ENCODE measurements around the gene UPK3A.

Gene UPK3A

GRCh38 chr22:45318558-45319323 is 34.0 kb downstream of the UPK3A start:
- DNase-seq (ENCODE audit: low read depth) = no peak
- peak overlapping the region; percentile 26 for H3K4me3 ChIP-seq (ENCODE audit: low read length)
- no peak for TF ChIP-seq CTCF (conservative IDR thresholded peaks at IDR 0.05; ENCODE audit: low read depth, low read length)

- no peak for TF ChIP-seq CTCF (conservative IDR thresholded peaks at IDR 0.05; ENCODE audit: low read depth, low read length)
- no peak for DNase-seq (ENCODE audit: low read depth)
- H3K4me3 ChIP-seq (ENCODE audit: low read length) = no peak overlapping the region
These were observed 34.6 kb downstream of the UPK3A start for GRCh38 chr22:45319324-45319685.

- H3K4me3 ChIP-seq (ENCODE audit: low read length) = no peak overlapping the region
- TF ChIP-seq CTCF (conservative IDR thresholded peaks at IDR 0.05; ENCODE audit: low read depth, low read length) = no peak
- DNase-seq (ENCODE audit: low read depth) = no peak
These were observed 35.7 kb downstream of the UPK3A start for GRCh38 chr22:45320357-45320976.

- no peak for DNase-seq (ENCODE audit: low read depth)
- H3K4me3 ChIP-seq (ENCODE audit: low read length) = no peak overlapping the region
- TF ChIP-seq CTCF (conservative IDR thresholded peaks at IDR 0.05; ENCODE audit: low read depth, low read length) = no peak
These were observed 37.1 kb downstream of the UPK3A start for GRCh38 chr22:45321827-45322226.

GRCh38 chr22:45322873-45323525 is 38.2 kb downstream of the UPK3A start:
- no peak for DNase-seq (ENCODE audit: low read depth)
- no peak for TF ChIP-seq CTCF (conservative IDR thresholded peaks at IDR 0.05; ENCODE audit: low read depth, low read length)
- no peak overlapping the region for H3K4me3 ChIP-seq (ENCODE audit: low read length)

- no peak for TF ChIP-seq CTCF (conservative IDR thresholded peaks at IDR 0.05; ENCODE audit: low read depth, low read length)
- DNase-seq (ENCODE audit: low read depth) = no peak
- no peak overlapping the region for H3K4me3 ChIP-seq (ENCODE audit: low read length)
These were observed 38.9 kb downstream of the UPK3A start for GRCh38 chr22:45323695-45324094.
